Fibroblast of pulmonary artery (primary cell): ENCODE measurements around the gene DENND1A.
A peak's percentile ranks its signal among the peaks of the same experiment; 100 is the strongest.
"Not testable (repeated sequence)": the region's sequence is repeated elsewhere in the genome, so short reads cannot be mapped to it uniquely, and the experiment has no call there.

Experiments used
- DNase-seq: peaks from one replicate; pipeline ENCODE4 v3.0.0-alpha.2; 2010; ENCODE audit warnings: low read depth
- H3K4me3 ChIP-seq: replicated peaks from 2 replicates; pipeline ENCODE4 v1.5.1; 2011; ENCODE audit warnings: low read depth, mild to moderate bottlenecking, control low read depth, low read length, moderate library complexity
- TF ChIP-seq, protein P1 (sequence below): IDR thresholded peaks from 2 replicates; pipeline ENCODE4 v1.5.1; 2011; ENCODE audit warnings: mild to moderate bottlenecking, control low read depth, low read length, inconsistent platforms; ENCODE audit errors: missing control alignments

The DENND1A gene

DNA sequence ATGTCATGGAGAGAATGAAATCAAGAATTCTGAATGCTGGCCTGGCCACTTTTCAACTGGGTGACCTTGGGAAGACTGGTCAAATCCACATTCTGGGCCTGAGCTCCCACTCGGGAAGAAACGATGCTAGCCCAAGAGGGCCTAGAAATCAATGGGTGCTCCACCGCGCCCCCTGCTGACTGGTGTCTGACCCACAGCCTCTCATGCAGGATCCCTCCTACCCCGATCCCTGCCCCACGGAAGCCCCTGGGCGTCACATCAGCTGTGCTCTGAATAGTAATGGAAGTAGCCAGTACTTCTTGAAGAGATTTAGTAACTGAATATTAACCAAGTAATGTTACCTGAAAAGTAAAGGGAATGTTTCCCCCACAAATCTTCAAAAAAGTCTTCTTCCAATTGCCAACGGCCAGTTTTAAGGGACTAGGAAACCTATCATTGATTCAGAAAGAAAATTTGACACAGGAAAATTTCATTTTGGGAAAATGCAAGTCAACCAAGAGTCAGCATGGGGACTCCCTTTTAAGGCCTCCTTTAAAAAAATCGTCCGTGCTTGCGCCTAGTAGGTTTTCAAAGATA is 530.0 kb downstream of the DENND1A start:
- no peak for DNase-seq

DNA sequence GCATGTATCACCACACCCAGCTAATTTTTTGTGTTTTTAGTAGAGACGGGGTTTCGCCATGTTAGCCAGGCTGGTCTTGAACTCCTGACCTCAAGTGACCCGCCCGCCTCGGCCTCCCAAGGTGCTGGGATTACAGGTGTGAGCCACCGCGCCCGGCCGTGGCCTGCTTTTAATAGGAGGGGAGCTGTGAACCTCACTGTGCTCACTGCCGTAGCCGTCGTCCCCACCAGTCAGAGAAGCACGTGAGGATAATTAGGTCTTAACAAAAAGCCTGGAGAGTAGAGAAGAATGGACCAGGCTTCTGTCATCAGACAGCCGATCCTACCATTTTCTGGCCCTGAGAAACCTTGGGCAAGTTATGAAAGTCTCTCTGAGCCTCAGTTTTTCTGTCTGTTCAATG is 531.0 kb downstream of the DENND1A start:
- not testable (repeated sequence) for H3K4me3 ChIP-seq, DNase-seq

More for the DNA sequence above, 530.0 kb downstream of the DENND1A start:
- no peak overlapping the region for H3K4me3 ChIP-seq
- TF ChIP-seq, protein P1, sequence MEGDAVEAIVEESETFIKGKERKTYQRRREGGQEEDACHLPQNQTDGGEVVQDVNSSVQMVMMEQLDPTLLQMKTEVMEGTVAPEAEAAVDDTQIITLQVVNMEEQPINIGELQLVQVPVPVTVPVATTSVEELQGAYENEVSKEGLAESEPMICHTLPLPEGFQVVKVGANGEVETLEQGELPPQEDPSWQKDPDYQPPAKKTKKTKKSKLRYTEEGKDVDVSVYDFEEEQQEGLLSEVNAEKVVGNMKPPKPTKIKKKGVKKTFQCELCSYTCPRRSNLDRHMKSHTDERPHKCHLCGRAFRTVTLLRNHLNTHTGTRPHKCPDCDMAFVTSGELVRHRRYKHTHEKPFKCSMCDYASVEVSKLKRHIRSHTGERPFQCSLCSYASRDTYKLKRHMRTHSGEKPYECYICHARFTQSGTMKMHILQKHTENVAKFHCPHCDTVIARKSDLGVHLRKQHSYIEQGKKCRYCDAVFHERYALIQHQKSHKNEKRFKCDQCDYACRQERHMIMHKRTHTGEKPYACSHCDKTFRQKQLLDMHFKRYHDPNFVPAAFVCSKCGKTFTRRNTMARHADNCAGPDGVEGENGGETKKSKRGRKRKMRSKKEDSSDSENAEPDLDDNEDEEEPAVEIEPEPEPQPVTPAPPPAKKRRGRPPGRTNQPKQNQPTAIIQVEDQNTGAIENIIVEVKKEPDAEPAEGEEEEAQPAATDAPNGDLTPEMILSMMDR: peak; percentile 54

DNA sequence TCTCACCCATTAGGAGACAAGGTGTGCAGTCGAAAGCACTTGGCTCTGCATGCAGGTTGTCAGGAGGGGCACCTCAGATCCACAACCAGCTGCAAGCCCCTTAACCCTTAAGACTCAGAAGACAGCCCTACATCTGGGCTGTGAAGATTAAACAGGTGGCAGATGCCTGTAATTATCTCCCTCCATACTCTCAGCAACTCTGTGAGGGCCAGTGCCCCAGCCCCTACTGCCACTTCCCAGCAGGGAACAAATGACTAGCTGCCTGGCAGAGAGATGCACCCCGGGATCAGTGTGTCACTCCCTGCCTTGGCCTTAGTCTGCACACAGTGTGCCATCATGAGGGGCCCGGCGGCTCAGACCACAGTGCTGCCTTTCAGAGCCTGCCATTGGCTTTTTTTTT is 532.0 kb downstream of the DENND1A start:
- no peak for DNase-seq
- no peak overlapping the region for H3K4me3 ChIP-seq
- TF ChIP-seq, protein P1: no peak

DNA sequence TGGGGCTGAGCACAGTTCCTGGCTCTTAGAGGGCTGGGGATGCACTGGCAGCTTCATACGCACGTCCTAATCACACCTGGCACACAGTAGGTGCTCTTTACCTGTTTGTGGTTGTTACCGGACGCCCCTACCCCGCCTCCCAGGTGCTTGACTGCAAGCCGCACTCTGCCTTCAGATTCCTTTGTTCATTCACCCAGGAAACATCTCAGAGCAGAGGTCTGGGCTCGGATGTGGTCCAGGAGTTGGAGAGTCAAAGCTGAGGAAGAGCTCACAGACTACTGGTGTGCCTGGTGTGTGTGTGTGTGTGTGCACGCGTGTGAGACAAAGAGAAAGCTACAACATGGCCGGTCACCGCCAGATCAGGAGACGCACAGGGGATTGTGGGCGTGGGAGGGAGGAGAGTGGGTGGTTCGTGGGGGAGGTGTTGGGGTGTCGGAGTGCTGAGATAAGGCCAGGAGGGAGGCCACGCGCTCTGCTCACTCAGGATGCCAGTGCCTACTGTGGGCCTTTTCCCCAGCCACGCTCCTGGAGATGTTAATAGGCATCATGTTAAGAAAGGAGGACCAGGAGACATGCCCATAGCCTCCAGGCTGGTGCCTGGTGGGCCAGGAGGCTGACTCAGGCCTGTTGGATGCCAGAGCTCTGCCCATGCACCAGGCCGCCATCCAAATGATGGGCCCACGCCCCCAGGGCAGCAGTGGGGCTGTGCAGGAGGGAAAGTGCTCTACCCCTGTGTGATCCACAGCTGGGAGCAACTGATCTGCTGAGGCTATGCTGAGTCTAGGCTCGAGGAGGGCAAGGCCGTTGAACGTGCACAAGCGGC is 534.0 kb downstream of the DENND1A start:
- no peak for DNase-seq
- H3K4me3 ChIP-seq: no peak overlapping the region
- TF ChIP-seq, protein P1: no peak

DNA sequence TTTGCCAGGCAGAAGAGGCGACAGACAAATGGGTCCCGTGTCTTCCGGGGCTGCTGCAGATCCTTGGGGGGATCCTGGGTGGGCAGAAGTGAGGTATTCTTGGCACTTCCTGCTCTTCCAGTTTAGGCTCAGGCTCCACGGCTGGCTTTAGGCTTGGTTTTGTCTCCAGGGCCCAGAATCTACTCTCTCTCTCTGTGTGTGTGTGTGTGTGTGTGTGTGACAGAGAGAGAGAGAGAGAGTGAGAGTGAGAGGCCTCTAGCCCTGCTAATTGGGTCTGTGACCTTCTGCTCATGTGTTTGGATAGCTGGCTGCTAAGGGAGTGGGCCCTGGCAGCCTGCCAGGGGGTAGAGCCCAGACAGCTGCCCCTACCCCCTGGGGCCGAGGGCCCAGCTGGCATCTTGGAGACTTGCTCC is 534.6 kb downstream of the DENND1A start:
- TF ChIP-seq, protein P1: no peak
- H3K4me3 ChIP-seq: no peak overlapping the region
- no peak for DNase-seq

DNA sequence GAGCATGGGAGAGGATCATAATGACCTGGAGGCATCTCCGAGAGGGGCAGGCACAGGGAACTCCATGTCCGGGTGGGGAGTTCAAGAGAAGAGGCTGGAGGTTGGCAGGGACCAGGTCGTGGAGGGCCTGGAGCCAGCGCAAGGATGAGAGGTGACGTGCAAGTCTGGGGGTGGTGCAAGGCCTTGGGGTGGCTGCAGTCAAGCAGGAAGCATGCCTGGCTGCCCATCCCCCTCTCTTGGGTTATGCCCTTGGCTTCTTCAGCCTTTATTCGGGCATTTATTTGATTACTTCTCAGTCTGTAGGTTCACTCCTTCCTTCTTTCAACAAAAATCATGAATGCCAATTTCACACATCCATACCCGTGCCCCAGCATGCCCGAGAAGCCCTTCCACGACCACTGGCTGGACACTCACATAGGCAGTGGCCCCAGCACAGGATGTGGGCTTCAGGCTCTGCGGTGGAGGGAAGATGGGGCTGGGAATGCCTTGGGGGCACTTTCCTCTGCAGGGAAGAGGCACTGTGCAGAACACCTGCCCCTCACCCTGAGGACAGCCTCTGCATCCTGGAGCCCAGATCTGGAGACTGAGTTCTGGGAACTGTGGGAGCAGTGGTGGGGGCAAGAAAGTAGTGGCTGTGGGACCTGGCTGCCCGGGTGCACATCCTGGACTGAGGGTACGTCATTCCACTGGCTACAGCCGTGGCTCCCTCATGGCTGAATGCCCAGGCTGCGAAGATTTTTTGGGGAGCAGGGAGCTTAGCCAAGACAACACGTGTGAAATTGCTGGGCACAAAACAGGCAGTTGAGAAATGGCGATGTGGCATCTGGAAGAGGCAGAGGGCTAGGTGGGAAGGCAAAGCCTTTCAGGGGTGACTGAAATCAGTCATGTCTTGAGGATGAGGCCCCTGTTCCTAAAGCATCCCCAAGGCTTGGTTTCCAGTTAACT is 535.4 kb downstream of the DENND1A start:
- DNase-seq: no peak
- TF ChIP-seq, protein P1: no peak
- no peak overlapping the region for H3K4me3 ChIP-seq

DNA sequence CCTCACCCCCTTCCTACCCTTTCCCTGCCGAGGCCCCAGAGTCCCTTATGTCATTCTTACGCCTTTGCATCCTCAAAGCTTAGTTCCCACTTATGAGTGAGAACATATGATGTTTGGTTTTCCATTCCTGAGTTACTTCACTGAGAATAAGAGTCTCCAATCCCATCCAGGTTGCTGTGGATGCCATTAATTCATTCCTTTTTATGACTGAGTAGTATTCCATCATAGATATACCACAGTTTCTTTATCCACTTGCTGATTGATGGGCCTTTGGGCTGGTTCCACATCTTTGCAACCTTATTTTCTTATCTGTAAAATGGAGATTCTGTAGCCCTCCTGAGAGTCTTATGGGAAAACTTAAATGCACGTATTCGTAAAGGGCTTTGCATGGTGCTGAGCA is 537.1 kb downstream of the DENND1A start:
- no peak for DNase-seq
- TF ChIP-seq, protein P1: no peak

More for the DNA sequence above, 537.1 kb downstream of the DENND1A start:
- no peak overlapping the region for H3K4me3 ChIP-seq
